ENCODE data around the gene RTL5.

The RTL5 gene

GRCh38 chrX:72159769-72160168, 28.1 kb upstream of the RTL5 start:
- TF ChIP-seq, protein P1, sequence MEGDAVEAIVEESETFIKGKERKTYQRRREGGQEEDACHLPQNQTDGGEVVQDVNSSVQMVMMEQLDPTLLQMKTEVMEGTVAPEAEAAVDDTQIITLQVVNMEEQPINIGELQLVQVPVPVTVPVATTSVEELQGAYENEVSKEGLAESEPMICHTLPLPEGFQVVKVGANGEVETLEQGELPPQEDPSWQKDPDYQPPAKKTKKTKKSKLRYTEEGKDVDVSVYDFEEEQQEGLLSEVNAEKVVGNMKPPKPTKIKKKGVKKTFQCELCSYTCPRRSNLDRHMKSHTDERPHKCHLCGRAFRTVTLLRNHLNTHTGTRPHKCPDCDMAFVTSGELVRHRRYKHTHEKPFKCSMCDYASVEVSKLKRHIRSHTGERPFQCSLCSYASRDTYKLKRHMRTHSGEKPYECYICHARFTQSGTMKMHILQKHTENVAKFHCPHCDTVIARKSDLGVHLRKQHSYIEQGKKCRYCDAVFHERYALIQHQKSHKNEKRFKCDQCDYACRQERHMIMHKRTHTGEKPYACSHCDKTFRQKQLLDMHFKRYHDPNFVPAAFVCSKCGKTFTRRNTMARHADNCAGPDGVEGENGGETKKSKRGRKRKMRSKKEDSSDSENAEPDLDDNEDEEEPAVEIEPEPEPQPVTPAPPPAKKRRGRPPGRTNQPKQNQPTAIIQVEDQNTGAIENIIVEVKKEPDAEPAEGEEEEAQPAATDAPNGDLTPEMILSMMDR (IDR thresholded peaks at IDR 0.05; ENCODE audit: unreplicated experiment in 3 of 3), result no peak
- Mint-ChIP-seq H3K4me3 (no peak overlapping the region), H3K27me3 (ENCODE audit: low read depth) (no peaks in the 10 kb centered on the region), H3K27ac (no peak overlapping the region), H3K9me3 (peaks cover 35% of the 10 kb centered on the region), H3K4me1 (no peaks in the 10 kb centered on the region), H3K36me3 (ENCODE audit: low read depth) (no peaks in the 10 kb centered on the region)

- no peaks in the 10 kb centered on the region for H3K4me1 Mint-ChIP-seq
- H3K9me3 Mint-ChIP-seq, result peaks cover 35% of the 10 kb centered on the region
- H3K27ac Mint-ChIP-seq, result no peak overlapping the region
- no peaks in the 10 kb centered on the region for H3K36me3 Mint-ChIP-seq (ENCODE audit: low read depth)
- TF ChIP-seq, protein P1 (IDR thresholded peaks at IDR 0.05; ENCODE audit: unreplicated experiment in 3 of 3), result no peak
- H3K4me3 Mint-ChIP-seq, result no peak overlapping the region
- no peaks in the 10 kb centered on the region for H3K27me3 Mint-ChIP-seq (ENCODE audit: low read depth)
These were observed 27.1 kb upstream of the RTL5 start for GRCh38 chrX:72158773-72159172.

GRCh38 chrX:72146527-72146926, 14.8 kb upstream of the RTL5 start:
- TF ChIP-seq, protein P1 (IDR thresholded peaks at IDR 0.05; ENCODE audit: unreplicated experiment in 3 of 3), result no peak
- Mint-ChIP-seq H3K4me3 (no peak overlapping the region), H3K4me1 (peaks cover 6% of the 10 kb centered on the region), H3K36me3 (ENCODE audit: low read depth) (peaks cover 13% of the 10 kb centered on the region), H3K27ac (no peak overlapping the region), H3K27me3 (ENCODE audit: low read depth) (no peaks in the 10 kb centered on the region), H3K9me3 (peaks cover 3% of the 10 kb centered on the region)

- peaks cover 6% of the 10 kb centered on the region for H3K4me1 Mint-ChIP-seq
- peaks cover 24% of the 10 kb centered on the region for H3K36me3 Mint-ChIP-seq (ENCODE audit: low read depth)
- no peaks in the 10 kb centered on the region for H3K27me3 Mint-ChIP-seq (ENCODE audit: low read depth)
- H3K4me3 Mint-ChIP-seq, result no peak overlapping the region
- TF ChIP-seq, protein P1 (IDR thresholded peaks at IDR 0.05; ENCODE audit: unreplicated experiment in 3 of 3), result no peak
- H3K9me3 Mint-ChIP-seq, result peaks cover 6% of the 10 kb centered on the region
- H3K27ac Mint-ChIP-seq, result no peak overlapping the region
These were observed 13.5 kb upstream of the RTL5 start for GRCh38 chrX:72145181-72145580.

- no peaks in the 10 kb centered on the region for H3K27me3 Mint-ChIP-seq (ENCODE audit: low read depth)
- TF ChIP-seq, protein P1 (IDR thresholded peaks at IDR 0.05; ENCODE audit: unreplicated experiment in 3 of 3), result no peak
- H3K9me3 Mint-ChIP-seq, result peaks cover 11% of the 10 kb centered on the region
- no peak overlapping the region for H3K4me3 Mint-ChIP-seq
- peaks cover 35% of the 10 kb centered on the region for H3K36me3 Mint-ChIP-seq (ENCODE audit: low read depth)
- H3K27ac Mint-ChIP-seq, result peak overlapping the region in 1 of 3 experiments; percentile 94
- peaks cover 6% of the 10 kb centered on the region for H3K4me1 Mint-ChIP-seq
These were observed 11.8 kb upstream of the RTL5 start for GRCh38 chrX:72143609-72143907.

- peak overlapping the region; percentile 63 to 94 (median 75) for H3K27ac Mint-ChIP-seq
These were observed 11.3 kb upstream of the RTL5 start for GRCh38 chrX:72142794-72143608.

More at GRCh38 chrX:72142794-72143608, 11.3 kb upstream of the RTL5 start:
- TF ChIP-seq, protein P1 (IDR thresholded peaks at IDR 0.05; ENCODE audit: unreplicated experiment in 3 of 3), result no peak
- Mint-ChIP-seq H3K27me3 (ENCODE audit: low read depth) (no peaks in the 10 kb centered on the region), H3K4me3 (no peak overlapping the region), H3K36me3 (ENCODE audit: low read depth) (peaks cover 37% of the 10 kb centered on the region), H3K4me1 (peaks cover 6% of the 10 kb centered on the region), H3K9me3 (peaks cover 11% of the 10 kb centered on the region)
